Activated CD4-positive, alpha-beta memory T cell treated with anti-CD3 and anti-CD28 coated beads, Interleukin-2, amount 10 ng/mL, durations not matched to agents 7 days and 5 days (primary cell): Measurements from ENCODE around the gene RBMXL2. TPM values are rescaled to one million over a fixed set of nuclear protein-coding genes. Genes with fewer than 3 reads are reported as not detected.

Experiments used
- CTCF ChIA-PET: fragments of 350-600 bp; sonication (Branson Sonifier 250); formaldehyde crosslinking; loops from one replicate; lab custom pipeline; 2021; ENCODE audit warnings: antibody characterized with exemption, inconsistent platforms; lab: Charles Lee
- POLR2A ChIA-PET: fragments of 350-600 bp; sonication (Branson Sonifier 250); formaldehyde crosslinking; loops from one replicate; lab custom pipeline; 2021; ENCODE audit warnings: antibody characterized with exemption; lab: Charles Lee
- DNase-seq: peaks from one replicate; pipeline ENCODE4 v3.0.0-alpha.2; 2020
- H3K27ac Mint-ChIP-seq: one replicate; pipeline ENCODE4 v1.8.0; 2021; ENCODE audit warnings: mild to moderate bottlenecking, mixed read lengths
- H3K27me3 Mint-ChIP-seq: one replicate; pipeline ENCODE4 v1.8.0; 2021; ENCODE audit warnings: mixed read lengths
- H3K36me3 Mint-ChIP-seq: one replicate; pipeline ENCODE4 v1.8.0; 2021; ENCODE audit warnings: low read depth, mixed read lengths
- H3K4me1 Mint-ChIP-seq: one replicate; pipeline ENCODE4 v1.8.0; 2021; ENCODE audit warnings: mixed read lengths
- H3K4me3 Mint-ChIP-seq: one replicate; pipeline ENCODE4 v1.8.0; 2021; ENCODE audit warnings: mild to moderate bottlenecking, mixed read lengths
- H3K9me3 Mint-ChIP-seq: one replicate; pipeline ENCODE4 v1.8.0; 2021; ENCODE audit warnings: mixed read lengths
- total RNA-seq, 2 experiments: library from RNA; stranded (reverse); gene quantifications; one replicate each; pipeline ENCODE4 v1.2.3, GENCODE V29; 2021

RBMXL2 gene
- total RNA-seq: not detected

GRCh38 chr11:7088921-7089320, at the start of gene RBMXL2:
Gene RBMXL2 (plus strand): TSS chr11:7088998. CDS start chr11:7089121, 123 bp downstream.
- Mint-ChIP-seq H3K36me3 (no peaks in the 10 kb centered on the region), H3K4me1 (no peaks in the 10 kb centered on the region), H3K4me3 (no peak within 1 kb of the TSS), H3K9me3 (no peaks in the 10 kb centered on the region), H3K27me3 (peaks cover 11% of the 10 kb centered on the region), H3K27ac (no peak within 1 kb of the TSS)
- CTCF ChIA-PET: interaction anchor here (1.0 kb wide), 1 partner anchor 9 kb away, joined by 4 read pairs; no protein-coding TSS in a partner anchor
- POLR2A ChIA-PET: no interaction called here
- no peak for DNase-seq

- DNase-seq: no peak
- Mint-ChIP-seq H3K9me3 (no peaks in the 10 kb centered on the region), H3K4me3 (no peak overlapping the region), H3K36me3 (no peaks in the 10 kb centered on the region), H3K27ac (no peak overlapping the region), H3K27me3 (peaks cover 5% of the 10 kb centered on the region), H3K4me1 (no peaks in the 10 kb centered on the region)
- POLR2A ChIA-PET: no interaction called here
- CTCF ChIA-PET: no interaction called here
These were observed 42.2 kb upstream of the RBMXL2 start for GRCh38 chr11:7046474-7047175.

GRCh38 chr11:7050191-7050590, 38.6 kb upstream of the RBMXL2 start:
- Mint-ChIP-seq H3K4me3 (no peak overlapping the region), H3K36me3 (no peaks in the 10 kb centered on the region), H3K9me3 (no peaks in the 10 kb centered on the region), H3K27ac (no peak overlapping the region), H3K4me1 (no peaks in the 10 kb centered on the region), H3K27me3 (peaks cover 5% of the 10 kb centered on the region)
- DNase-seq: no peak
- ChIA-PET CTCF (no interaction called here), POLR2A (no interaction called here)

- Mint-ChIP-seq H3K27me3 (no peaks in the 10 kb centered on the region), H3K4me3 (no peak overlapping the region), H3K4me1 (no peaks in the 10 kb centered on the region), H3K9me3 (no peaks in the 10 kb centered on the region), H3K27ac (no peak overlapping the region), H3K36me3 (no peaks in the 10 kb centered on the region)
- DNase-seq: no peak
- ChIA-PET POLR2A (no interaction called here), CTCF (no interaction called here)
These were observed 31.8 kb upstream of the RBMXL2 start for GRCh38 chr11:7056828-7057513.

- POLR2A ChIA-PET: no interaction called here
These were observed 31.2 kb upstream of the RBMXL2 start for GRCh38 chr11:7057641-7058040.

GRCh38 chr11:7060868-7061267, 27.9 kb upstream of the RBMXL2 start:
- Mint-ChIP-seq H3K4me3 (no peak overlapping the region), H3K27ac (no peak overlapping the region), H3K9me3 (no peaks in the 10 kb centered on the region), H3K4me1 (no peaks in the 10 kb centered on the region), H3K27me3 (no peaks in the 10 kb centered on the region), H3K36me3 (no peaks in the 10 kb centered on the region)
- ChIA-PET POLR2A (no interaction called here), CTCF (no interaction called here)
- DNase-seq: no peak

More at GRCh38 chr11:7057641-7058040, 31.2 kb upstream of the RBMXL2 start:
- Mint-ChIP-seq H3K4me1 (no peaks in the 10 kb centered on the region), H3K9me3 (no peaks in the 10 kb centered on the region), H3K4me3 (no peak overlapping the region), H3K27me3 (no peaks in the 10 kb centered on the region), H3K27ac (no peak overlapping the region), H3K36me3 (no peaks in the 10 kb centered on the region)
- CTCF ChIA-PET: no interaction called here
- no peak for DNase-seq

- no peak for DNase-seq
- Mint-ChIP-seq H3K36me3 (no peaks in the 10 kb centered on the region), H3K27ac (no peak overlapping the region), H3K9me3 (no peaks in the 10 kb centered on the region), H3K27me3 (peaks cover 2% of the 10 kb centered on the region), H3K4me1 (no peaks in the 10 kb centered on the region), H3K4me3 (no peak overlapping the region)
- CTCF ChIA-PET: no interaction called here
- POLR2A ChIA-PET: no interaction called here
These were observed 26.3 kb upstream of the RBMXL2 start for GRCh38 chr11:7062534-7062933.

- no peaks in the 10 kb centered on the region for H3K27me3 Mint-ChIP-seq
- POLR2A ChIA-PET: no interaction called here
- no peak overlapping the region for H3K4me3 Mint-ChIP-seq
- no peaks in the 10 kb centered on the region for H3K9me3 Mint-ChIP-seq
- CTCF ChIA-PET: no interaction called here
- no peaks in the 10 kb centered on the region for H3K4me1 Mint-ChIP-seq
- no peaks in the 10 kb centered on the region for H3K36me3 Mint-ChIP-seq
- H3K27ac Mint-ChIP-seq: no peak overlapping the region
- DNase-seq: no peak
These were observed 16.3 kb upstream of the RBMXL2 start for GRCh38 chr11:7072401-7073028.

- POLR2A ChIA-PET: no interaction called here
These were observed 11.7 kb upstream of the RBMXL2 start for GRCh38 chr11:7077101-7077500.

GRCh38 chr11:7079545-7080135, 9.2 kb upstream of the RBMXL2 start:
- Mint-ChIP-seq H3K9me3 (no peaks in the 10 kb centered on the region), H3K27me3 (no peaks in the 10 kb centered on the region), H3K27ac (no peak overlapping the region), H3K36me3 (no peaks in the 10 kb centered on the region), H3K4me1 (no peaks in the 10 kb centered on the region), H3K4me3 (no peak overlapping the region)
- CTCF ChIA-PET: no interaction called here
- no peak for DNase-seq
- POLR2A ChIA-PET: no interaction called here

More at GRCh38 chr11:7077101-7077500, 11.7 kb upstream of the RBMXL2 start:
- Mint-ChIP-seq H3K4me3 (no peak overlapping the region), H3K27me3 (no peaks in the 10 kb centered on the region), H3K9me3 (no peaks in the 10 kb centered on the region), H3K36me3 (no peaks in the 10 kb centered on the region), H3K4me1 (no peaks in the 10 kb centered on the region), H3K27ac (no peak overlapping the region)
- no peak for DNase-seq
- CTCF ChIA-PET: no interaction called here

- Mint-ChIP-seq H3K9me3 (no peaks in the 10 kb centered on the region), H3K36me3 (no peaks in the 10 kb centered on the region), H3K4me3 (no peak overlapping the region), H3K4me1 (no peaks in the 10 kb centered on the region), H3K27ac (no peak overlapping the region), H3K27me3 (no peaks in the 10 kb centered on the region)
- DNase-seq: no peak
- POLR2A ChIA-PET: no interaction called here
- CTCF ChIA-PET: no interaction called here
These were observed 7.9 kb upstream of the RBMXL2 start for GRCh38 chr11:7080900-7081299.

GRCh38 chr11:7081441-7081840, 7.4 kb upstream of the RBMXL2 start:
- H3K27ac Mint-ChIP-seq: no peak overlapping the region
- ChIA-PET CTCF (no interaction called here), POLR2A (no interaction called here)
- no peaks in the 10 kb centered on the region for H3K4me1 Mint-ChIP-seq
- no peak for DNase-seq
- no peaks in the 10 kb centered on the region for H3K36me3 Mint-ChIP-seq
- no peaks in the 10 kb centered on the region for H3K27me3 Mint-ChIP-seq
- H3K9me3 Mint-ChIP-seq: no peaks in the 10 kb centered on the region
- no peak overlapping the region for H3K4me3 Mint-ChIP-seq
